Adrenal gland (tissue), 12 donors: ENCODE results near the gene ENTPD3. TPM values are rescaled to one million over a fixed set of nuclear protein-coding genes. Genes with fewer than 3 reads are reported as not detected.

ENCODE experiments used
- DNase-seq, 7 donors: peaks; one replicate each; pipeline ENCODE4 v3.0.0-alpha.2; 2019 to 2020
- H3K27ac ChIP-seq, 5 donors: fragments of 200-600 bp; sonication (generic) in 4 of 5; 1 replicate in 3 of 5; 2 replicates in 2 of 5; pipeline versions ENCODE4 v1.5.1 to v1.8.0; 2016 to 2020; ENCODE audit warnings: mild to moderate bottlenecking in 1 of 5
- H3K27me3 ChIP-seq: fragments of 200-600 bp; 2 replicates; pipeline ENCODE4 v1.8.0; 2021
- H3K36me3 ChIP-seq, 2 donors: fragments of 200-600 bp; replicated peaks in 1 of 2; 1 replicate in 1 of 2; 2 replicates in 1 of 2; pipeline versions ENCODE4 v1.5.1 to v1.8.0; 2018 to 2022
- H3K4me1 ChIP-seq, 2 donors: fragments of 200-600 bp; replicated peaks in 1 of 2; 1 replicate in 1 of 2; 2 replicates in 1 of 2; pipeline versions ENCODE4 v1.5.1 to v1.8.0; 2018 to 2021
- H3K4me3 ChIP-seq, 4 donors: fragments of 200-600 bp; sonication (generic) in 3 of 4; one replicate each; pipeline ENCODE4 v1.5.1; 2016 to 2018
- H3K9me3 ChIP-seq, 3 donors: fragments of 200-600 bp; sonication (generic) in 1 of 3; replicated peaks in 1 of 3; 1 replicate in 2 of 3; 2 replicates in 1 of 3; pipeline versions ENCODE4 v1.5.1 to v1.8.0; 2016 to 2021
- CTCF ChIP-seq, 6 experiments: fragments of 450-650 bp in 4 of 6; fragments of 200-600 bp in 2 of 6; sonication (generic) in 1 of 6; IDR thresholded peaks; 1 replicate in 5 of 6; 2 replicates in 1 of 6; pipeline versions ENCODE4 v1.5.1 to v1.8.0; 2016 to 2021; ENCODE audit warnings: antibody characterized with exemption in 6 of 6, mild to moderate bottlenecking in 2 of 6, moderate library complexity in 1 of 6
- POLR2A ChIP-seq, 2 donors: fragments of 450-650 bp; IDR thresholded peaks; one replicate each; pipeline ENCODE4 v1.6.1; 2017; ENCODE audit warnings: antibody characterized with exemption in 2 of 2, mild to moderate bottlenecking in 2 of 2, moderate library complexity in 1 of 2
- WGBS, 4 donors: extraction: QIAGEN DNeasy Blood & Tissue Kit in 2 of 4; methylation state at CpG; one replicate each; pipeline versions ENCODE4 v1.1.5 to v1.1.7; 2013 to 2017; 5-methylcytosine and 5-hydroxymethylcytosine counted together
- intact Hi-C, 2 donors: fragments of 100-400 bp; cut with DNase I; formaldehyde crosslinking; loops; one replicate each; pipeline versions ENCODE4 v1.14.1 to v1.15.0; 2022 to 2023
- polyA plus RNA-seq, 3 donors: library from polyadenylated mRNA; stranded (reverse); fragments of 200-250 nt in 2 of 3; fragments of 350-450 nt in 1 of 3; fragmentation: Illumina TruSeq in 1 of 3; extraction: RNeasy Lipid Tissue Mini Kit (QIAGEN cat#74804) in 1 of 3; gene quantifications; one replicate each; pipeline ENCODE4 v1.2.3, GENCODE V29; 2013 to 2014
- total RNA-seq, 9 donors: library from RNA; depleted of rRNA in 4 of 9; stranded (reverse); fragments of >200 nt in 4 of 9; fragments of 120-200 nt in 1 of 9; fragmentation: NEBNext Ultra II Directional in 1 of 9; extraction: Animal tissue kit (Norgen Biotek cat#: 25700) in 1 of 9; gene quantifications; one replicate each; pipeline versions ENCODE4 v1.1.0 to v1.2.4, GENCODE V29; 2013 to 2023
- donor health status: healthy with polysubstance abuse.
- donor health status: Bipolar disorder and iron deficiency.
- donor health status: DM: yes; HTN: yes; CAD: no.
- donor health status: DM: no; HTN: no; CAD: no.
- donor health status: DM: no; HTN: no; CAD: no.
- donor health status: DM: yes; HTN: yes; CAD: no.

The ENTPD3 gene
- total and polyA plus RNA-seq, 12 donors: 0.08 to 0.72 (median 0.39) TPM; not detected in 5

GRCh38 chr3:40369716-40370115 lies 17.3 kb upstream of the ENTPD3 start:
- DNase-seq: no peak

GRCh38 chr3:40377822-40378221 lies 9.2 kb upstream of the ENTPD3 start:
- no peak for DNase-seq
- 72 to 88% (median 78%) methylated on average over 1 of the region's 1 CpG for WGBS, 4 donors

More at GRCh38 chr3:40369716-40370115, 17.3 kb upstream of the ENTPD3 start:
- TF ChIP-seq POLR2A (IDR thresholded peaks at IDR 0.05) (no peak), CTCF (IDR thresholded peaks at IDR 0.05) (no peak)
- no peaks in the 10 kb centered on the region for H3K4me1 ChIP-seq
- WGBS, 4 donors: 71 to 97% (median 89%) methylated on average over 1 of the region's 1 CpG
- H3K9me3 ChIP-seq: no peaks in the 10 kb centered on the region
- no peaks in the 10 kb centered on the region for H3K36me3 ChIP-seq
- H3K27me3 ChIP-seq: no peaks in the 10 kb centered on the region
- H3K27ac ChIP-seq: no peak overlapping the region
- intact Hi-C loops: no loop called here
- no peak overlapping the region for H3K4me3 ChIP-seq

GRCh38 chr3:40379674-40380306 lies 7.2 kb upstream of the ENTPD3 start:
- no peak overlapping the region for H3K27ac ChIP-seq
- no peaks in the 10 kb centered on the region for H3K27me3 ChIP-seq
- TF ChIP-seq POLR2A (IDR thresholded peaks at IDR 0.05) (no peak), CTCF (IDR thresholded peaks at IDR 0.05) (no peak)
- WGBS, 4 donors: 74 to 80% (median 78%) methylated on average over 4 of the region's 4 CpGs
- no peaks in the 10 kb centered on the region for H3K4me1 ChIP-seq
- no peaks in the 10 kb centered on the region for H3K9me3 ChIP-seq
- no peaks in the 10 kb centered on the region for H3K36me3 ChIP-seq
- DNase-seq: no peak
- H3K4me3 ChIP-seq: no peak overlapping the region
- intact Hi-C loops: no loop called here

More at GRCh38 chr3:40377822-40378221, 9.2 kb upstream of the ENTPD3 start:
- Histone ChIP-seq H3K4me3 (no peak overlapping the region), H3K27me3 (no peaks in the 10 kb centered on the region), H3K9me3 (no peaks in the 10 kb centered on the region), H3K36me3 (no peaks in the 10 kb centered on the region), H3K4me1 (no peaks in the 10 kb centered on the region), H3K27ac (no peak overlapping the region)
- TF ChIP-seq POLR2A (IDR thresholded peaks at IDR 0.05): no peak
- no peak for TF ChIP-seq CTCF (IDR thresholded peaks at IDR 0.05)
- intact Hi-C loops: no loop called here

- no peaks in the 10 kb centered on the region for H3K36me3 ChIP-seq
- H3K4me1 ChIP-seq: peaks cover 0 to under 1% of the 10 kb centered on the region in 2 donors
- no peak overlapping the region for H3K27ac ChIP-seq
- intact Hi-C loops: no loop called here
- DNase-seq: no peak
- H3K9me3 ChIP-seq: no peaks in the 10 kb centered on the region
- 73 to 77% (median 76%) methylated on average over 8 of the region's 8 CpGs for WGBS, 4 donors
- H3K4me3 ChIP-seq: no peak overlapping the region
- peaks cover under 1% of the 10 kb centered on the region for H3K27me3 ChIP-seq
- TF ChIP-seq CTCF (IDR thresholded peaks at IDR 0.05) (no peak), POLR2A (IDR thresholded peaks at IDR 0.05) (no peak)
Observed at GRCh38 chr3:40381904-40382616, 4.9 kb upstream of the ENTPD3 start.
